K562 (cell line): ENCODE measurements around the gene IQCE. TPM values are rescaled to one million over a fixed set of nuclear protein-coding genes. Genes with fewer than 3 reads are reported as not detected.

ENCODE experiments used
- ATAC-seq: fragments of 200-7000 bp; cut with Tn5 transposase; 3 replicates; pipeline ENCODE4 v1.9.1; 2020; ENCODE audit warnings: moderate library complexity
- BruUV-seq: library from RNA; stranded (reverse); fragments of 400-500 nt; replicated peaks from 2 replicates; lab custom pipeline; 2021; lab: Mats Ljungman, UMichigan
- CTCF ChIA-PET: fragments of 300-600 bp; formaldehyde crosslinking; extraction: SDS; loops from one replicate; lab custom pipeline; 2021; ENCODE audit warnings: low intra/inter-chr PET ratio; lab: Yijun Ruan, JAX
- POLR2A ChIA-PET: fragments of 300-600, 350-650 bp; sonication (Branson Sonifier 250); formaldehyde crosslinking; extraction: SDS; loops from one replicate; lab custom pipeline; 2021; ENCODE audit warnings: antibody characterized with exemption, inconsistent platforms; lab: Yijun Ruan, JAX
- DNase-seq, 4 experiments: peaks; one replicate each; pipeline versions ENCODE4 v3.0.0 to v3.0.0-alpha.2; 2011 to 2018; ENCODE audit warnings: low spot score in 3 of 4, mixed read lengths in 3 of 4; ENCODE audit errors: extremely low read depth in 1 of 4
- FAIRE-seq: peaks from 2 replicates; lab custom pipeline; 2011; peaks lifted over from hg19 to GRCh38; lab: Jason Lieb, UNC
- H2AFZ ChIP-seq: 2 replicates; pipeline ENCODE4 v1.6.0; 2011; ENCODE audit warnings: low read depth, low read length, control low read depth, inconsistent platforms
- H3K27ac ChIP-seq: fragments of 200-600 bp; 3 replicates; pipeline ENCODE4 v1.8.0; 2011; ENCODE audit warnings: low read depth, mild to moderate bottlenecking, control low read depth, inconsistent platforms, low read length, moderate library complexity, mixed read lengths; ENCODE audit errors: extremely low read depth
- H3K27me3 ChIP-seq, 2 experiments: fragments of 300-600 bp in 1 of 2; 2 replicates in 1 of 2; 3 replicates in 1 of 2; pipeline versions ENCODE4 v1.6.0 to v1.8.0; 2011; ENCODE audit warnings: inconsistent platforms in 2 of 2, low read length in 2 of 2, mild to moderate bottlenecking in 1 of 2, mixed read lengths in 1 of 2, moderate library complexity in 1 of 2; ENCODE audit not compliant: control insufficient read depth in 2 of 2, insufficient read depth in 2 of 2
- H3K36me3 ChIP-seq: fragments of 300-600 bp; 3 replicates; pipeline ENCODE4 v1.8.0; 2011; ENCODE audit warnings: mild to moderate bottlenecking, low read length, inconsistent platforms; ENCODE audit not compliant: control insufficient read depth, insufficient read depth
- H3K4me1 ChIP-seq, 2 experiments: fragments of 200-600 bp in 1 of 2; replicated peaks in 1 of 2; 2 replicates in 1 of 2; 3 replicates in 1 of 2; pipeline versions ENCODE4 v1.5.1 to v1.8.0; 2011; ENCODE audit warnings: inconsistent platforms in 2 of 2, low read length in 2 of 2, mild to moderate bottlenecking in 1 of 2, mixed read lengths in 1 of 2, moderate library complexity in 1 of 2; ENCODE audit not compliant: control insufficient read depth in 2 of 2, insufficient read depth in 2 of 2
- H3K4me2 ChIP-seq: 2 replicates; pipeline ENCODE4 v1.6.1; 2011; ENCODE audit warnings: low read length, control low read depth, inconsistent platforms, mixed read lengths; ENCODE audit not compliant: insufficient read depth
- H3K4me3 ChIP-seq: fragments of 200-600 bp; sonication (generic), shearing (Covaris generic); 2 replicates; pipeline ENCODE4 v1.5.1; 2016; ENCODE audit warnings: control low read depth, inconsistent platforms
- H3K79me2 ChIP-seq: fragments of 200-600 bp; 3 replicates; pipeline ENCODE4 v1.8.0; 2011; ENCODE audit warnings: low read length, inconsistent platforms; ENCODE audit not compliant: control insufficient read depth, insufficient read depth
- H3K9ac ChIP-seq, 2 experiments: 2 replicates each; pipeline versions ENCODE4 v1.6.0 to v1.6.1; 2011; ENCODE audit warnings: low read depth in 2 of 2, low read length in 2 of 2, control low read depth in 1 of 2, inconsistent platforms in 1 of 2, mild to moderate bottlenecking in 1 of 2, mixed read lengths in 1 of 2; ENCODE audit not compliant: insufficient read depth in 1 of 2
- H3K9me1 ChIP-seq: one replicate; pipeline ENCODE4 v1.6.0; 2011; ENCODE audit warnings: inconsistent platforms, mild to moderate bottlenecking, low read length, moderate library complexity; ENCODE audit not compliant: control insufficient read depth, insufficient read depth
- H3K9me3 ChIP-seq: replicated peaks from 2 replicates; pipeline ENCODE4 v1.5.1; 2011; ENCODE audit warnings: low read depth, low read length, inconsistent platforms; ENCODE audit not compliant: control insufficient read depth, insufficient read depth
- H4K20me1 ChIP-seq: replicated peaks from 2 replicates; pipeline ENCODE4 v1.6.1; 2011; ENCODE audit warnings: low read length, inconsistent platforms, mixed read lengths; ENCODE audit not compliant: control insufficient read depth, insufficient read depth
- POLR2G ChIP-seq: fragments of 200-400 bp; formaldehyde crosslinking; IDR thresholded peaks from 2 replicates; pipeline ENCODE4 v1.6.1; 2017; ENCODE audit warnings: low read depth, mild to moderate bottlenecking, antibody characterized with exemption, low read length, moderate library complexity
- RBFOX2 ChIP-seq: fragments of 200-400 bp; formaldehyde crosslinking; IDR thresholded peaks from 2 replicates; pipeline ENCODE4 v1.6.1; 2017; ENCODE audit warnings: low read depth, mild to moderate bottlenecking, low read length, moderate library complexity
- TCF3 ChIP-seq: sonication (generic); formaldehyde crosslinking; IDR thresholded peaks from 2 replicates; pipeline ENCODE4 v1.4.0; 2020; ENCODE audit warnings: mild to moderate bottlenecking, missing genetic modification reagents
- ZNF121 ChIP-seq: sonication (generic); formaldehyde crosslinking; conservative IDR thresholded peaks from 2 replicates; pipeline ENCODE4 v1.8.0; 2022; ENCODE audit warnings: missing genetic modification reagents
- ZNF282 ChIP-seq: sonication (generic); formaldehyde crosslinking; IDR thresholded peaks from 2 replicates; pipeline ENCODE4 v1.8.1; 2023; ENCODE audit warnings: missing genetic modification reagents
- WGBS: fragments of 100-300 bp; shearing (Covaris generic); methylation state at CpG from one replicate; pipeline ENCODE4 v1.1.6; 2016; ENCODE audit warnings: low coverage, mixed read lengths; ENCODE audit not compliant: insufficient coverage; ENCODE audit errors: missing lambda C conversion rate; 5-methylcytosine and 5-hydroxymethylcytosine counted together
- in situ Hi-C: fragments of 300-500 bp; cut with MboI; formaldehyde crosslinking; loops from 4 replicates; pipeline ENCODE4 v1.15.0; 2018; ENCODE audit warnings: inconsistent platforms, mixed read lengths
- intact Hi-C: fragments of 100-400 bp; cut with micrococcal nuclease; formaldehyde crosslinking; loops from 2 replicates; pipeline ENCODE4 v1.14.2; 2022
- polyA plus RNA-seq, 8 experiments: library from polyadenylated mRNA; depleted of rRNA in 4 of 8; stranded (reverse) in 5 of 8; unstranded in 3 of 8; fragments of >200 nt; fragmentation: Nextera tagmentation in 2 of 8; fragmentation: Illumina TruSeq in 1 of 8; extraction: Ambion mirVana in 2 of 8; extraction: Trizol in 1 of 8; gene quantifications; 2 replicates each; pipeline versions ENCODE4 v1.2.1 to v1.2.3, GENCODE V29; 2011 to 2014; ENCODE audit warnings: inconsistent platforms in 1 of 8, missing spikeins in 1 of 8
- total RNA-seq, 7 experiments: library from RNA; depleted of rRNA in 6 of 7; stranded (reverse); fragments of >200 nt in 6 of 7; fragmentation: Illumina TruSeq in 2 of 7; extraction: Trizol in 2 of 7; gene quantifications; 2 replicates each; pipeline versions ENCODE4 v1.2.1 to v1.2.3, GENCODE V29; 2011 to 2021; ENCODE audit warnings: low replicate concordance in 1 of 7

Gene IQCE
- total and polyA plus RNA-seq, 9 of the 15 experiments (the other 6 are each of a cell fraction or from before 2014, with no cell fraction given) = 0.18 to 8.5 (median 4.2) TPM

DNA sequence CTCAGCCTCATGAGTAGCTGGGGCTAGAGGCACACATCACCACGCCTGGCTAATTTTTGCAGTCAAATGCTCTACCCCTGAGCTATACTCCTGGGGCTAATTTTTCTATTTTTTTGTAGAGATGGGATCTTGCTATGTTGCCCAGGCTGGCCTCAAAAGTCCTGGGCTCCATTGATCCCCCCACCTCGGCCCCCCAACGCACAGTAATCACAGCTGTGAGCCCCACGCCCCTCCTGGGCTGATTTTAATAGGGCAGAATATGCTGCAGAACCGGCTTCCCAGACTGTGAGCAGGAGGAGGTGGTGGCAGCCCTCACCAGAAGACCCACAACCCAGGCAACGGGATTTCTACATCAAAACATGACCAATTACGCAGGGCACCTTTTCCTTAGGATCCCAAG, 18.6 kb upstream of the IQCE start:
- no peak overlapping the region for H3K4me3 ChIP-seq
- POLR2A ChIA-PET = interaction anchor here (0.9 to 1.2 kb wide), 2 partner anchors 14 to 16 kb away, joined by 3 to 4 read pairs; partner anchors contain the start of gene BRAT1
- no peaks in the 10 kb centered on the region for H4K20me1 ChIP-seq
- FAIRE-seq (no peak), DNase-seq (no peak), ATAC-seq (no peak)
- H3K9me1 ChIP-seq = no peaks in the 10 kb centered on the region
- no peak overlapping the region for H3K9ac ChIP-seq
- CTCF ChIA-PET = no interaction called here
- H3K4me2 ChIP-seq = no peak overlapping the region
- H3K4me1 ChIP-seq = peaks cover 0 to 19% of the 10 kb centered on the region in 2 experiments; a peak in 1 of 5 replicates
- in situ Hi-C loops = no loop called here
- 94% methylated on average over 7 of the region's 7 CpGs for WGBS
- H3K79me2 ChIP-seq = no peaks in the 10 kb centered on the region
- H3K27me3 ChIP-seq = no peaks in the 10 kb centered on the region
- no peak overlapping the region for H2AFZ ChIP-seq
- H3K27ac ChIP-seq = no peak overlapping the region
- intact Hi-C loops = no loop called here
- BruUV-seq = no TSS peak
- H3K36me3 ChIP-seq = peaks cover 74% of the 10 kb centered on the region; the same call in 1 of the 3 replicates
- TF ChIP-seq ZNF121 (CRISPR knock-in tag) (peak; percentile 67), TCF3 (CRISPR knock-in tag) (no peak)
- no peaks in the 10 kb centered on the region for H3K9me3 ChIP-seq

DNA sequence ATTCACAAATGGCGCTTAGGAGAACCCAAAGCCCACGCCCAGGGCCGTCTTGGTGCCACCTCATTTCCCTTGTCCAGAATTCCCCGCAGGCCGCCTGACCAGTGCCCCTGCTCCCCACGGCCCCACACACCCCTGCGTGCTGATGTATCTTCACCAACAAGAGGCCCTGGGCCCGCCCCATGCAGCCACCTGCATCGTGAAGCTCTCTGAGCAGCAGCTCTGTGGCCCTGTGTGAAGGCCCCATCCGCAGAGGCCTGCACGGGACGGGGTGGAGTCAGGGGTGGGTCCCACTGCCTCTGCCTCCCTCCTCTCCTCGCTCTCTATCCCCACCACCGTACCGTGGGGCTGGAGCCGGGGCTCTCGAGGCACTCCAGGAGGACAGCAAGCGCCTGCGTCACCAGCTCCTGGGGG, 18.1 kb upstream of the IQCE start:
- Histone ChIP-seq H3K4me2 (no peak overlapping the region), H3K27me3 (no peaks in the 10 kb centered on the region), H3K79me2 (no peaks in the 10 kb centered on the region), H3K27ac (no peak overlapping the region), H3K36me3 (peaks cover 76% of the 10 kb centered on the region; the same call in 1 of the 3 replicates), H3K9me3 (no peaks in the 10 kb centered on the region), H4K20me1 (no peaks in the 10 kb centered on the region), H3K4me1 (peaks cover 0 to 19% of the 10 kb centered on the region in 2 experiments; a peak in 1 of 5 replicates), H3K9me1 (no peaks in the 10 kb centered on the region), H3K4me3 (no peak overlapping the region), H3K9ac (no peak overlapping the region), H2AFZ (no peak overlapping the region)
- WGBS = 92% methylated on average over 10 of the region's 19 CpGs
- intact Hi-C loops (no loop called here), in situ Hi-C loops (no loop called here)
- DNase-seq = peak in 2 of 4 experiments; percentile 3 to 5
- no peak for FAIRE-seq
- TF ChIP-seq RBFOX2 = peak; percentile 44; the same call in 1 of the 2 replicates
- no peak for TF ChIP-seq ZNF282
- peak; percentile 61 for TF ChIP-seq POLR2G
- ChIA-PET POLR2A (no interaction called here), CTCF (no interaction called here)
- ATAC-seq = no peak
- BruUV-seq = no TSS peak
